ENCODE results near the gene WDTC1. TPM values are rescaled to one million over a fixed set of nuclear protein-coding genes. Genes with fewer than 3 reads are reported as not detected.

WDTC1 gene
- total RNA-seq, 1 experiment from 2014 or later: 24.6 TPM

DNA sequence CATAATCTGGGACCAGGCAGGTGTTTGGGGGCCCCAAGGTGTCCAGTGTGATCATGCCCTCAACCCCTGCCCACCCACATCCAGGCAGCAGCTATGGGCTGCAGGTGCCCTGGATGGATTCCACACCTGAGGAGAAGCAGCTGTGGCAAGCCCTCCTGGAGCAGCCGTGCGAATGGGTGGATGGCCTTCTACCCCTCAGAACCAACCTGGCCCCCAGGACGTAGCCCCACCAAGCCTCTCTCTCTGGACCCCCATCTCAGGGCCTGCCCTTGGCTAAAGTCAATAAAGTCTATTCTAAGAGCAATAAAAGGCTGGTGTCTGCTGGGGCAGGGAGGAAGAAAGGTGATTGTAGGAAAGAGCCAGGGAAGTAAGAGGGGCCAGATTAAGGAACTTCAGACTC is 119.2 kb downstream of the WDTC1 start:
- in situ Hi-C loops (cut with HindIII; ENCODE audit: low pct_unique_long_range_greater_than_20kb, low sequenced_read_pairs): no loop called here
- intact Hi-C loops (cut with micrococcal nuclease; ENCODE audit: unreplicated experiment): no loop called here
- CTCF ChIA-PET: interaction anchor here (1.1 kb wide), 1 partner anchor 9 kb away, joined by 4 read pairs; no protein-coding TSS in a partner anchor
- no peak for DNase-seq (ENCODE audit: low read depth, low spot score)
- no peak for ATAC-seq
- Histone ChIP-seq H3K9me3 (ENCODE audit: control insufficient read depth, insufficient read depth, low read depth, low read length) (no peaks in the 10 kb centered on the region), H3K4me3 (ENCODE audit: low read depth in 2 of 2, low read length in 2 of 2) (no peak overlapping the region), H3K36me3 (ENCODE audit: control insufficient read depth, insufficient read depth, low read length) (no peaks in the 10 kb centered on the region; the same call in 1 of the 2 replicates), H3K27me3 (ENCODE audit: control insufficient read depth, insufficient read depth, low read length) (no peaks in the 10 kb centered on the region), H3K27ac (ENCODE audit: low read length) (no peak overlapping the region), H3K4me1 (ENCODE audit: control insufficient read depth, insufficient read depth, low read length) (peaks cover 16% of the 10 kb centered on the region)
- TF ChIP-seq SIN3A (IDR thresholded peaks at IDR 0.05; ENCODE audit: borderline replicate concordance, insufficient read depth, low read depth, low read length) (no peak), POLR2AphosphoS5 (IDR thresholded peaks at IDR 0.05; ENCODE audit: low read depth, low read length) (no peak), TCF7L2 (IDR thresholded peaks at IDR 0.05; ENCODE audit: low read depth, low read length) (no peak)
- TF ChIP-seq, protein P1, sequence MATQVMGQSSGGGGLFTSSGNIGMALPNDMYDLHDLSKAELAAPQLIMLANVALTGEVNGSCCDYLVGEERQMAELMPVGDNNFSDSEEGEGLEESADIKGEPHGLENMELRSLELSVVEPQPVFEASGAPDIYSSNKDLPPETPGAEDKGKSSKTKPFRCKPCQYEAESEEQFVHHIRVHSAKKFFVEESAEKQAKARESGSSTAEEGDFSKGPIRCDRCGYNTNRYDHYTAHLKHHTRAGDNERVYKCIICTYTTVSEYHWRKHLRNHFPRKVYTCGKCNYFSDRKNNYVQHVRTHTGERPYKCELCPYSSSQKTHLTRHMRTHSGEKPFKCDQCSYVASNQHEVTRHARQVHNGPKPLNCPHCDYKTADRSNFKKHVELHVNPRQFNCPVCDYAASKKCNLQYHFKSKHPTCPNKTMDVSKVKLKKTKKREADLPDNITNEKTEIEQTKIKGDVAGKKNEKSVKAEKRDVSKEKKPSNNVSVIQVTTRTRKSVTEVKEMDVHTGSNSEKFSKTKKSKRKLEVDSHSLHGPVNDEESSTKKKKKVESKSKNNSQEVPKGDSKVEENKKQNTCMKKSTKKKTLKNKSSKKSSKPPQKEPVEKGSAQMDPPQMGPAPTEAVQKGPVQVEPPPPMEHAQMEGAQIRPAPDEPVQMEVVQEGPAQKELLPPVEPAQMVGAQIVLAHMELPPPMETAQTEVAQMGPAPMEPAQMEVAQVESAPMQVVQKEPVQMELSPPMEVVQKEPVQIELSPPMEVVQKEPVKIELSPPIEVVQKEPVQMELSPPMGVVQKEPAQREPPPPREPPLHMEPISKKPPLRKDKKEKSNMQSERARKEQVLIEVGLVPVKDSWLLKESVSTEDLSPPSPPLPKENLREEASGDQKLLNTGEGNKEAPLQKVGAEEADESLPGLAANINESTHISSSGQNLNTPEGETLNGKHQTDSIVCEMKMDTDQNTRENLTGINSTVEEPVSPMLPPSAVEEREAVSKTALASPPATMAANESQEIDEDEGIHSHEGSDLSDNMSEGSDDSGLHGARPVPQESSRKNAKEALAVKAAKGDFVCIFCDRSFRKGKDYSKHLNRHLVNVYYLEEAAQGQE (IDR thresholded peaks at IDR 0.05; ENCODE audit: insufficient read depth in 1 of 2, low read depth in 2 of 2, low read length in 1 of 2): no peak
- TF ChIP-seq, protein P2, sequence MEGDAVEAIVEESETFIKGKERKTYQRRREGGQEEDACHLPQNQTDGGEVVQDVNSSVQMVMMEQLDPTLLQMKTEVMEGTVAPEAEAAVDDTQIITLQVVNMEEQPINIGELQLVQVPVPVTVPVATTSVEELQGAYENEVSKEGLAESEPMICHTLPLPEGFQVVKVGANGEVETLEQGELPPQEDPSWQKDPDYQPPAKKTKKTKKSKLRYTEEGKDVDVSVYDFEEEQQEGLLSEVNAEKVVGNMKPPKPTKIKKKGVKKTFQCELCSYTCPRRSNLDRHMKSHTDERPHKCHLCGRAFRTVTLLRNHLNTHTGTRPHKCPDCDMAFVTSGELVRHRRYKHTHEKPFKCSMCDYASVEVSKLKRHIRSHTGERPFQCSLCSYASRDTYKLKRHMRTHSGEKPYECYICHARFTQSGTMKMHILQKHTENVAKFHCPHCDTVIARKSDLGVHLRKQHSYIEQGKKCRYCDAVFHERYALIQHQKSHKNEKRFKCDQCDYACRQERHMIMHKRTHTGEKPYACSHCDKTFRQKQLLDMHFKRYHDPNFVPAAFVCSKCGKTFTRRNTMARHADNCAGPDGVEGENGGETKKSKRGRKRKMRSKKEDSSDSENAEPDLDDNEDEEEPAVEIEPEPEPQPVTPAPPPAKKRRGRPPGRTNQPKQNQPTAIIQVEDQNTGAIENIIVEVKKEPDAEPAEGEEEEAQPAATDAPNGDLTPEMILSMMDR (IDR thresholded peaks at IDR 0.05): no peak
- POLR2A ChIA-PET: interaction anchor here (0.7 kb wide), 1 partner anchor 608 kb away, joined by 3 read pairs; no protein-coding TSS in a partner anchor
- BruUV-seq (replicated peaks): no TSS peak

DNA sequence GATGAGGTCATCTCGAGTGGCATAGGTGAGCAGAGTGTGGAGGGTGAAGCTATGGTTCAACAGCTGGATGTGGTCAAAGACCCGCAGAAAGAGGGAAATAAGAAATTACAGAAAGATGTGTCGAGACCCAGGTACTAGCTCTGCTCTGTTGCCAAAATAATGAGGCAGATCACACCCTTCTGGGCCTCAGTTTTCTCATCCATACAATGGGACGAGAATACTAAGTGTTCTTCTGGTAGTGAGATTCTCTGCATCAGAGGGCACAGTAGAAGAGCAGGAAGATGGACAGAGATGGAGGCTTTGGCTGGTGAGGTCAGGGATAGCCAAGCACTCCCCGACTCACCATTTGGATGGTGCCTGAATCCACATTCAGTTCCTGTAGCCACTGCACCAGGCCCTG is 121.3 kb downstream of the WDTC1 start:
- no TSS peak for BruUV-seq (replicated peaks)
- ATAC-seq (no peak), DNase-seq (ENCODE audit: low read depth, low spot score) (no peak)
- in situ Hi-C loops (cut with HindIII; ENCODE audit: low pct_unique_long_range_greater_than_20kb, low sequenced_read_pairs) (no loop called here), intact Hi-C loops (cut with micrococcal nuclease; ENCODE audit: unreplicated experiment) (no loop called here)
- ChIA-PET POLR2A (no interaction called here), CTCF (interaction anchor here (0.5 to 1.1 kb wide), 2 partner anchors 10 to 168 kb away, joined by 3 to 5 read pairs; no protein-coding TSS in a partner anchor)
- no peak for TF ChIP-seq SIN3A (IDR thresholded peaks at IDR 0.05; ENCODE audit: borderline replicate concordance, insufficient read depth, low read depth, low read length)
- TF ChIP-seq, protein P2 (IDR thresholded peaks at IDR 0.05): no peak
- no peak for TF ChIP-seq TCF7L2 (IDR thresholded peaks at IDR 0.05; ENCODE audit: low read depth, low read length)
- TF ChIP-seq POLR2AphosphoS5 (IDR thresholded peaks at IDR 0.05; ENCODE audit: low read depth, low read length): no peak
- TF ChIP-seq, protein P1 (IDR thresholded peaks at IDR 0.05; ENCODE audit: insufficient read depth in 1 of 2, low read depth in 2 of 2, low read length in 1 of 2): no peak
- Histone ChIP-seq H3K36me3 (ENCODE audit: control insufficient read depth, insufficient read depth, low read length) (no peaks in the 10 kb centered on the region; the same call in 1 of the 2 replicates), H3K4me3 (ENCODE audit: low read depth in 2 of 2, low read length in 2 of 2) (no peak overlapping the region), H3K27me3 (ENCODE audit: control insufficient read depth, insufficient read depth, low read length) (no peaks in the 10 kb centered on the region), H3K27ac (ENCODE audit: low read length) (no peak overlapping the region), H3K9me3 (ENCODE audit: control insufficient read depth, insufficient read depth, low read depth, low read length) (no peaks in the 10 kb centered on the region), H3K4me1 (ENCODE audit: control insufficient read depth, insufficient read depth, low read length) (peaks cover 8% of the 10 kb centered on the region)
